ENCODE measurements around the gene ADD3.
"Not testable (repeated sequence)": the region's sequence is repeated elsewhere in the genome, so short reads cannot be mapped to it uniquely, and the experiment has no call there.

Gene ADD3

GRCh38 chr10:110110338-110110737 lies 102.6 kb downstream of the ADD3 start:
- ATAC-seq: peak; percentile 95 to 96

- ATAC-seq: no peak
These were observed 106.0 kb downstream of the ADD3 start for GRCh38 chr10:110113670-110114337.

GRCh38 chr10:110114668-110115067 lies 106.9 kb downstream of the ADD3 start:
- not testable (repeated sequence) for ATAC-seq

GRCh38 chr10:110115784-110116520 lies 108.2 kb downstream of the ADD3 start:
- no peak for ATAC-seq

- no peak for ATAC-seq
These were observed 111.3 kb downstream of the ADD3 start for GRCh38 chr10:110118891-110119621.

- no peak for ATAC-seq
These were observed 115.8 kb downstream of the ADD3 start for GRCh38 chr10:110123594-110123993.

- no peak for ATAC-seq
These were observed 121.7 kb downstream of the ADD3 start for GRCh38 chr10:110129490-110129889.

GRCh38 chr10:110134917-110135316 lies 127.1 kb downstream of the ADD3 start:
- no peak for ATAC-seq

GRCh38 chr10:110135836-110136235 lies 128.1 kb downstream of the ADD3 start:
- ATAC-seq: not testable (repeated sequence)

GRCh38 chr10:110137142-110137545 lies 129.4 kb downstream of the ADD3 start:
- ATAC-seq: peak; percentile 82 to 88

- ATAC-seq: peak in 1 of 2 donors; percentile 44
These were observed 130.5 kb downstream of the ADD3 start for GRCh38 chr10:110138197-110138812.

GRCh38 chr10:110141185-110141584 lies 133.4 kb downstream of the ADD3 start:
- no peak for ATAC-seq

- no peak for ATAC-seq
These were observed 134.3 kb downstream of the ADD3 start for GRCh38 chr10:110141871-110142635.

- no peak for ATAC-seq
These were observed 135.2 kb downstream of the ADD3 start for GRCh38 chr10:110142965-110143364.

- ATAC-seq: no peak
These were observed 136.7 kb downstream of the ADD3 start for GRCh38 chr10:110144507-110144906.

- ATAC-seq: peak; percentile 46 to 58
These were observed 140.2 kb downstream of the ADD3 start for GRCh38 chr10:110147961-110148360.

GRCh38 chr10:110149259-110149658 lies 141.5 kb downstream of the ADD3 start:
- no peak for ATAC-seq

- ATAC-seq: no peak
These were observed 142.3 kb downstream of the ADD3 start for GRCh38 chr10:110150046-110150445.

- no peak for ATAC-seq
These were observed 143.2 kb downstream of the ADD3 start for GRCh38 chr10:110150981-110151380.

GRCh38 chr10:110151467-110151866 lies 143.7 kb downstream of the ADD3 start:
- ATAC-seq: no peak

GRCh38 chr10:110151971-110152370 lies 144.2 kb downstream of the ADD3 start:
- ATAC-seq: no peak

GRCh38 chr10:110153396-110153795 lies 145.6 kb downstream of the ADD3 start:
- no peak for ATAC-seq
